A673 (cell line): ENCODE results near the gene KCNIP3.

ENCODE experiments used
- CTCF ChIP-seq: fragments of 300-800, 200-600 bp; sonication (generic); conservative IDR thresholded peaks from 2 replicates; pipeline ENCODE4 v1.5.1; 2017; ENCODE audit warnings: low read depth, mild to moderate bottlenecking, antibody characterized with exemption, low read length, moderate library complexity, mixed read lengths
- EZH2 ChIP-seq: fragments of 200-600 bp; sonication (generic); IDR thresholded peaks from 2 replicates; pipeline ENCODE4 v1.6.1; 2017; ENCODE audit warnings: borderline replicate concordance, low read depth, mild to moderate bottlenecking, mixed read lengths, antibody characterized with exemption, low read length; ENCODE audit not compliant: poor library complexity, severe bottlenecking

- TF ChIP-seq EZH2: no peak
- no peak for TF ChIP-seq CTCF
Observed at GRCh38 chr2:95352310-95353054, 55.3 kb downstream of the KCNIP3 start.
